K562 (cell line): ENCODE measurements around the gene GPR25. TPM values are rescaled to one million over a fixed set of nuclear protein-coding genes. Genes with fewer than 3 reads are reported as not detected.

Source experiments
- ATAC-seq: fragments of 200-7000 bp; cut with Tn5 transposase; 3 replicates; pipeline ENCODE4 v1.9.1; 2020; ENCODE audit warnings: moderate library complexity
- BruUV-seq: library from RNA; stranded (reverse); fragments of 400-500 nt; replicated peaks from 2 replicates; lab custom pipeline; 2021; lab: Mats Ljungman, UMichigan
- CTCF ChIA-PET: fragments of 300-600 bp; formaldehyde crosslinking; extraction: SDS; loops from one replicate; lab custom pipeline; 2021; ENCODE audit warnings: low intra/inter-chr PET ratio; lab: Yijun Ruan, JAX
- POLR2A ChIA-PET: fragments of 300-600, 350-650 bp; sonication (Branson Sonifier 250); formaldehyde crosslinking; extraction: SDS; loops from one replicate; lab custom pipeline; 2021; ENCODE audit warnings: antibody characterized with exemption, inconsistent platforms; lab: Yijun Ruan, JAX
- DNase-seq, 4 experiments: peaks; one replicate each; pipeline versions ENCODE4 v3.0.0 to v3.0.0-alpha.2; 2011 to 2018; ENCODE audit warnings: low spot score in 3 of 4, mixed read lengths in 3 of 4; ENCODE audit errors: extremely low read depth in 1 of 4
- FAIRE-seq: peaks from 2 replicates; lab custom pipeline; 2011; peaks lifted over from hg19 to GRCh38; lab: Jason Lieb, UNC
- H2AFZ ChIP-seq: 2 replicates; pipeline ENCODE4 v1.6.0; 2011; ENCODE audit warnings: low read depth, low read length, control low read depth, inconsistent platforms
- H3K27ac ChIP-seq: fragments of 200-600 bp; 3 replicates; pipeline ENCODE4 v1.8.0; 2011; ENCODE audit warnings: low read depth, mild to moderate bottlenecking, control low read depth, inconsistent platforms, low read length, moderate library complexity, mixed read lengths; ENCODE audit errors: extremely low read depth
- H3K27me3 ChIP-seq, 2 experiments: fragments of 300-600 bp in 1 of 2; 2 replicates in 1 of 2; 3 replicates in 1 of 2; pipeline versions ENCODE4 v1.6.0 to v1.8.0; 2011; ENCODE audit warnings: inconsistent platforms in 2 of 2, low read length in 2 of 2, mild to moderate bottlenecking in 1 of 2, mixed read lengths in 1 of 2, moderate library complexity in 1 of 2; ENCODE audit not compliant: control insufficient read depth in 2 of 2, insufficient read depth in 2 of 2
- H3K36me3 ChIP-seq: fragments of 300-600 bp; 3 replicates; pipeline ENCODE4 v1.8.0; 2011; ENCODE audit warnings: mild to moderate bottlenecking, low read length, inconsistent platforms; ENCODE audit not compliant: control insufficient read depth, insufficient read depth
- H3K4me1 ChIP-seq, 2 experiments: fragments of 200-600 bp in 1 of 2; replicated peaks in 1 of 2; 2 replicates in 1 of 2; 3 replicates in 1 of 2; pipeline versions ENCODE4 v1.5.1 to v1.8.0; 2011; ENCODE audit warnings: inconsistent platforms in 2 of 2, low read length in 2 of 2, mild to moderate bottlenecking in 1 of 2, mixed read lengths in 1 of 2, moderate library complexity in 1 of 2; ENCODE audit not compliant: control insufficient read depth in 2 of 2, insufficient read depth in 2 of 2
- H3K4me2 ChIP-seq: 2 replicates; pipeline ENCODE4 v1.6.1; 2011; ENCODE audit warnings: low read length, control low read depth, inconsistent platforms, mixed read lengths; ENCODE audit not compliant: insufficient read depth
- H3K4me3 ChIP-seq: fragments of 200-600 bp; sonication (generic), shearing (Covaris generic); 2 replicates; pipeline ENCODE4 v1.5.1; 2016; ENCODE audit warnings: control low read depth, inconsistent platforms
- H3K79me2 ChIP-seq: fragments of 200-600 bp; 3 replicates; pipeline ENCODE4 v1.8.0; 2011; ENCODE audit warnings: low read length, inconsistent platforms; ENCODE audit not compliant: control insufficient read depth, insufficient read depth
- H3K9ac ChIP-seq, 2 experiments: 2 replicates each; pipeline versions ENCODE4 v1.6.0 to v1.6.1; 2011; ENCODE audit warnings: low read depth in 2 of 2, low read length in 2 of 2, control low read depth in 1 of 2, inconsistent platforms in 1 of 2, mild to moderate bottlenecking in 1 of 2, mixed read lengths in 1 of 2; ENCODE audit not compliant: insufficient read depth in 1 of 2
- H3K9me1 ChIP-seq: one replicate; pipeline ENCODE4 v1.6.0; 2011; ENCODE audit warnings: inconsistent platforms, mild to moderate bottlenecking, low read length, moderate library complexity; ENCODE audit not compliant: control insufficient read depth, insufficient read depth
- H3K9me3 ChIP-seq: replicated peaks from 2 replicates; pipeline ENCODE4 v1.5.1; 2011; ENCODE audit warnings: low read depth, low read length, inconsistent platforms; ENCODE audit not compliant: control insufficient read depth, insufficient read depth
- H4K20me1 ChIP-seq: replicated peaks from 2 replicates; pipeline ENCODE4 v1.6.1; 2011; ENCODE audit warnings: low read length, inconsistent platforms, mixed read lengths; ENCODE audit not compliant: control insufficient read depth, insufficient read depth
- CBX3 ChIP-seq, 2 experiments: IDR thresholded peaks; 1 replicate in 1 of 2; 2 replicates in 1 of 2; pipeline ENCODE4 v1.6.1; 2012; ENCODE audit warnings: inconsistent platforms in 2 of 2, low read length in 2 of 2, borderline replicate concordance in 1 of 2, control low read depth in 1 of 2
- CREB5 ChIP-seq: fragments of 250-450 bp; sonication (Bioruptor Pico); IDR thresholded peaks from 2 replicates; pipeline ENCODE4 v1.5.0; 2020; ENCODE audit warnings: mild to moderate bottlenecking
- GMEB1 ChIP-seq: fragments of 250-450 bp; sonication (Bioruptor Pico); IDR thresholded peaks from 2 replicates; pipeline ENCODE4 v1.4.0; 2020; ENCODE audit warnings: mild to moderate bottlenecking
- MTA3 ChIP-seq: fragments of 450-650 bp; formaldehyde crosslinking; IDR thresholded peaks from 2 replicates; pipeline ENCODE4 v1.6.1; 2017; ENCODE audit warnings: mild to moderate bottlenecking, borderline replicate concordance
- PATZ1 ChIP-seq: fragments of 250-450 bp; sonication (Bioruptor Pico); IDR thresholded peaks from 2 replicates; pipeline ENCODE4 v1.5.0; 2020; ENCODE audit warnings: mild to moderate bottlenecking, borderline replicate concordance
- POLR2B ChIP-seq: fragments of 450-650 bp; IDR thresholded peaks from 2 replicates; pipeline ENCODE4 v1.6.1; 2018; ENCODE audit warnings: low read depth; ENCODE audit not compliant: partially characterized antibody
- RERE ChIP-seq: sonication (generic); formaldehyde crosslinking; IDR thresholded peaks from 2 replicates; pipeline ENCODE4 v1.8.0; 2023; ENCODE audit warnings: missing genetic modification reagents, mild to moderate bottlenecking, borderline replicate concordance
- STAG1 ChIP-seq: sonication (generic); formaldehyde crosslinking; IDR thresholded peaks from 2 replicates; pipeline ENCODE4 v1.5.0; 2020; ENCODE audit warnings: missing genetic modification reagents, borderline replicate concordance
- WGBS: fragments of 100-300 bp; shearing (Covaris generic); methylation state at CpG from one replicate; pipeline ENCODE4 v1.1.6; 2016; ENCODE audit warnings: low coverage, mixed read lengths; ENCODE audit not compliant: insufficient coverage; ENCODE audit errors: missing lambda C conversion rate; 5-methylcytosine and 5-hydroxymethylcytosine counted together
- in situ Hi-C: fragments of 300-500 bp; cut with MboI; formaldehyde crosslinking; loops from 4 replicates; pipeline ENCODE4 v1.15.0; 2018; ENCODE audit warnings: inconsistent platforms, mixed read lengths
- intact Hi-C: fragments of 100-400 bp; cut with micrococcal nuclease; formaldehyde crosslinking; loops from 2 replicates; pipeline ENCODE4 v1.14.2; 2022
- polyA plus RNA-seq, 8 experiments: library from polyadenylated mRNA; depleted of rRNA in 4 of 8; stranded (reverse) in 5 of 8; unstranded in 3 of 8; fragments of >200 nt; fragmentation: Nextera tagmentation in 2 of 8; fragmentation: Illumina TruSeq in 1 of 8; extraction: Ambion mirVana in 2 of 8; extraction: Trizol in 1 of 8; gene quantifications; 2 replicates each; pipeline versions ENCODE4 v1.2.1 to v1.2.3, GENCODE V29; 2011 to 2014; ENCODE audit warnings: inconsistent platforms in 1 of 8, missing spikeins in 1 of 8
- total RNA-seq, 7 experiments: library from RNA; depleted of rRNA in 6 of 7; stranded (reverse); fragments of >200 nt in 6 of 7; fragmentation: Illumina TruSeq in 2 of 7; extraction: Trizol in 2 of 7; gene quantifications; 2 replicates each; pipeline versions ENCODE4 v1.2.1 to v1.2.3, GENCODE V29; 2011 to 2021; ENCODE audit warnings: low replicate concordance in 1 of 7

The GPR25 gene
- total and polyA plus RNA-seq, 9 of the 15 experiments (the other 6 are each of a cell fraction or from before 2014, with no cell fraction given) = not detected

GRCh38 chr1:200916681-200917080 is 43.9 kb downstream of the GPR25 start:
- H3K4me3 ChIP-seq = no peak overlapping the region
- BruUV-seq = no TSS peak
- FAIRE-seq (no peak), DNase-seq (no peak), ATAC-seq (no peak)
- no peaks in the 10 kb centered on the region for H3K79me2 ChIP-seq
- H3K27me3 ChIP-seq = peaks cover 20 to 58% of the 10 kb centered on the region in 2 experiments; a peak in 4 of 5 replicates
- no peaks in the 10 kb centered on the region for H3K9me1 ChIP-seq
- intact Hi-C loops (no loop called here), in situ Hi-C loops (no loop called here)
- H2AFZ ChIP-seq = no peak overlapping the region
- peaks cover 6% of the 10 kb centered on the region; the same call in 1 of the 2 replicates for H4K20me1 ChIP-seq
- ChIA-PET CTCF (no interaction called here), POLR2A (no interaction called here)
- H3K36me3 ChIP-seq = no peaks in the 10 kb centered on the region
- no peak overlapping the region for H3K4me2 ChIP-seq
- TF ChIP-seq GMEB1 (CRISPR knock-in tag) (no peak), CBX3 (IDR thresholded peaks at IDR 0.05; ENCODE audit: borderline replicate concordance in 1 of 2, low read length in 2 of 2) (no peak), POLR2B (no peak), CREB5 (CRISPR knock-in tag) (no peak), STAG1 (CRISPR knock-in tag) (no peak), PATZ1 (CRISPR knock-in tag) (no peak), RERE (CRISPR knock-in tag) (no peak), MTA3 (no peak)
- TF ChIP-seq, all 486 proteins: peak for 0
- 42% methylated on average over 11 of the region's 11 CpGs for WGBS
- H3K27ac ChIP-seq = no peak overlapping the region
- H3K9me3 ChIP-seq = no peaks in the 10 kb centered on the region
- peaks cover 0 to 9% of the 10 kb centered on the region in 2 experiments; a peak in 1 of 5 replicates for H3K4me1 ChIP-seq
- no peak overlapping the region; a peak in 1 of 4 replicates for H3K9ac ChIP-seq
